ENCODE results near the gene DET1. TPM values are rescaled to one million over a fixed set of nuclear protein-coding genes. Genes with fewer than 3 reads are reported as not detected.
"Not testable (repeated sequence)": the region's sequence is repeated elsewhere in the genome, so short reads cannot be mapped to it uniquely, and the experiment has no call there.

DET1 gene
- polyA plus RNA-seq, 3 donors: 12.2 to 15.4 (median 15.0) TPM

DNA sequence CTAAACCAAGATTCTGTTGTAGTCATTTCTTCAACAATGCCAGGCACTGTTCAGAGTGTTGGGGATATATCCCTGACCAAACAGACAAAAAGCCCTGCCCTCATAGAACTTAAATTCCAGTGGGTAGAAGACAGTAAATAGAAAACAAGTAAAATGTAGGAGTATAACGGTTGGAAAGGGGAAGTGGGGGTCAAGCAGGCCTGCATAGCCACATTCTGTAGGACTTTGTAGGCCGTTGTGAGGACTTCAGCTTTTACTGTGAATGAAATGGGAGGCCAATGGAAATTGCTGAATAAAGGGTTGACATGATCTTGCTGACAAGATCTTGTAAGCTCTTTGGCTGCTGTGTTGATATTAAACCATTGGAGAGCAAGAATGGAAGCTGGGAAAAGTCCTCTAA is 77.2 kb downstream of the DET1 start:
- no peak for DNase-seq (ENCODE audit: low read depth in 3 of 3, low spot score in 2 of 3)

GRCh38 chr15:88468721-88469120 is 77.8 kb downstream of the DET1 start:
- DNase-seq (ENCODE audit: low read depth in 3 of 3, low spot score in 2 of 3): not testable (repeated sequence)

- no peak for DNase-seq (ENCODE audit: low read depth in 3 of 3, low spot score in 2 of 3)
Measured at GRCh38 chr15:88467935-88468528, 78.4 kb downstream of the DET1 start.

DNA sequence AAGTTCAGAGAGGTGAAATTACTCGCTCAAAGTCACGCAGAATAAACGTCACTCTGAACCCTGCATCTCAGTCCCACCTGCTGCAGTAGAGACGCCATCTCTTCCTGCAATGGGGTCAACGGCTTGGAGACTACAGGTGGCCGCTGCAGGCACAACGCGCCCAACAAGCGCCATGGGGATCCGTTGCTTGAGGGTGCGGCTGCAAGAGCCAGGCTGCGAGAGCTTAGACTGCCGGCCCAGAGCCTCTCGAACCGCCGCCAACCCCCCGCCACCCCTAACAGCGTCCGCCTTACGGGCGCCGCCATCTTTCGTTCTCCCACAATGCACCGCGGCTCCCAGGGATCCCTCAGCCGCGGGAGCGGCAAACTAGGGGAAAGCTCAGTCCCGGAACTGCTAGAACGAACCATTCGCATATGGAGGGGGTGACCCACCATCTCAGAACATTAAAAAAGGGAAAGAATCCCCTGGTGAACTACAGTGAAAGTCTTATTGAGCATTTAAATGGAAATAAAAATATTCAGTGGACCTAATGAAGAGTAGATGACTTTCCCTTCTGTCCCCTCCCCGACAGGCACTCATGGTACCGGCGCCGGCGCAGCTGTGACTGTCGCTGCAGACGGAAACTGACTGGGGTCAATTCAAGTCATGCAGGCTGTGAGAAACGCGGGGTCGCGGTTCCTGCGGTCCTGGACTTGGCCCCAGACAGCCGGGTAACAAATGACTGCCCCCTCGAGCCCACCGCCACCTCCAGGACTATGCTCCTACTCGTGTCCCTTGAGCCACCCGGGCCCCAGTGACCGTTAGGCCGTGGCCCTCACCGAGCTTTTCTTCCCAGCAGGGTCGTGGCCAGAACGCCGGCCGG is 79.2 kb downstream of the DET1 start, which contains the start of the genes MRPL46 and MRPS11:
Gene MRPL46, minus strand, starts transcription at position 316 of the 862 bp plus-strand sequence. Its CDS starts 11 bp downstream, at position 305.
Gene MRPS11, plus strand, starts transcription at position 636 of the 862 bp plus-strand sequence. Its CDS starts 10 bp downstream, at position 646.
- peak; percentile 87 to 94 (median 88) for DNase-seq (ENCODE audit: low read depth in 3 of 3, low spot score in 2 of 3)

DNA sequence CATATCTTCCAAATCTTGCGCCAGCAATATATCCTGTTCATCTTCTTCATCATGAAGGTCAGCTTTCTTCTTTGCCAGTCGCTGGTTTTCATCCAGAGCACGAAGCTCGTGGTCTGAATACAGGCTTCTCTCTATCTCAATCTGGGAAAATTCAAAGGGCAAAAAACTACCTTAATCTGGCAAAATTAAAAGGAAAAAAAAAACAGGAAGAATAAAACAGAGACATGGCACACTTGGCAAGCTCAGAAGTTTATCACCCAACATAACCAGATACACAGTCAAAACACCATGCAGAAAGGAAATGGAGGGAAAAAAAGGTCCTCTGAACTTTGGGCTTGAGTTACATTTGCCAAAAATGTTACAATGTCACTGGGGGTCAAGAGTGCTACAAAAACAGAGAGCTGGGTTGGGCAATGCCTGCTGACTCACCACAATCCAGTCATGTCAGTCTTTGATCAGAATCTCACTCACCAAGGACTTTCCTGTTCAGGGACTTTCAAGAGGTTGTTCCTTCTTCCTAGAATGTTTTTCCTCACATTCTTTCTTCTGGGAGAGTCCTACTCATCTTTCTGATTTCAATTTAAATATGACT is 80.8 kb downstream of the DET1 start:
- no peak for DNase-seq (ENCODE audit: low read depth in 3 of 3, low spot score in 2 of 3)

DNA sequence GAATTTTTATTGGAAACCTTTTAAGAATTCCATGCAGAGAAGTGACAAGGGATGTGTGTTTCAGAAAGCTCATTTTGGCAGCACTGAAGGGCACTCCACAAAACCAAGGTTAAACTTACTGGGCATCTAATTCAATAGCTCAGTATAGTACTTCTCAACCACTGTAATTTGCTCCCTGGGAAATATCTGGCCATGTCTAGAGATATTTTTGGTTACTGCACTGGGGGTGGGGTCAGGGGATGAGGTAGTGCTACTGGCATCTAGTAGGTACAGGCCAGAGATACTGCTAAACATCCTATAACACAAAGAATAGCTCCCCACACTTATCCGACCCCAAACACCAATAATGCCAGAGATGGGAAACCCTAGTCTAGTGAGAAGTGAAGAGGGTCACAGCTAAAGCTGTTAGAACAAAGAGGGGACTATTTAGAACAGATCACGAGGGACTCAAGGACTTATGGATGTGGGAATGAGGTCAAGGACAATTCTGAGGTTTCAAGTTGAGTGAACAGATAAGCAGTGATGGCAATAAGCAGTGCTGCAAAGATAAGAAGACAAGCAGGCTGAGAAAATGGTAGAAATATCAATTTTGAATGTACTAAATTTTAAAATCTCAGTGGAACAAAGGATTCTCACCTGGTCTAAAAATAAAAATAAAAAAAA is 82.5 kb downstream of the DET1 start:
- DNase-seq (ENCODE audit: low read depth in 3 of 3, low spot score in 2 of 3): no peak

Other genes with a start within 250 kb of the DET1 start
- gene MRPL46, start 79.3 kb downstream of the DET1 start, polyA plus RNA-seq (ENCODE audit: insufficient read length in 3 of 3): 10 to 100 TPM; 31.4 to 32.3 (median 31.8) TPM
- 10 to 100 TPM; 41.6 to 46.0 (median 42.7) TPM for gene MRPS11, start 79.0 kb downstream of the DET1 start, polyA plus RNA-seq (ENCODE audit: insufficient read length in 3 of 3)
- gene AEN, start 74.7 kb upstream of the DET1 start, polyA plus RNA-seq (ENCODE audit: insufficient read length in 3 of 3): 1 to 10 TPM; 5.8 to 6.3 (median 6.1) TPM
- 1 to 10 TPM in 2 of 3 donors, under 1 TPM in 1; 1.00 to 1.3 (median 1.2) TPM for gene ISG20, start 92.3 kb upstream of the DET1 start, polyA plus RNA-seq (ENCODE audit: insufficient read length in 3 of 3)